ENCODE results near the gene RNF212B. TPM values are rescaled to one million over a fixed set of nuclear protein-coding genes. Genes with fewer than 3 reads are reported as not detected.

Gene RNF212B
- total RNA-seq, 1 experiment from 2014 or later, result not detected

DNA sequence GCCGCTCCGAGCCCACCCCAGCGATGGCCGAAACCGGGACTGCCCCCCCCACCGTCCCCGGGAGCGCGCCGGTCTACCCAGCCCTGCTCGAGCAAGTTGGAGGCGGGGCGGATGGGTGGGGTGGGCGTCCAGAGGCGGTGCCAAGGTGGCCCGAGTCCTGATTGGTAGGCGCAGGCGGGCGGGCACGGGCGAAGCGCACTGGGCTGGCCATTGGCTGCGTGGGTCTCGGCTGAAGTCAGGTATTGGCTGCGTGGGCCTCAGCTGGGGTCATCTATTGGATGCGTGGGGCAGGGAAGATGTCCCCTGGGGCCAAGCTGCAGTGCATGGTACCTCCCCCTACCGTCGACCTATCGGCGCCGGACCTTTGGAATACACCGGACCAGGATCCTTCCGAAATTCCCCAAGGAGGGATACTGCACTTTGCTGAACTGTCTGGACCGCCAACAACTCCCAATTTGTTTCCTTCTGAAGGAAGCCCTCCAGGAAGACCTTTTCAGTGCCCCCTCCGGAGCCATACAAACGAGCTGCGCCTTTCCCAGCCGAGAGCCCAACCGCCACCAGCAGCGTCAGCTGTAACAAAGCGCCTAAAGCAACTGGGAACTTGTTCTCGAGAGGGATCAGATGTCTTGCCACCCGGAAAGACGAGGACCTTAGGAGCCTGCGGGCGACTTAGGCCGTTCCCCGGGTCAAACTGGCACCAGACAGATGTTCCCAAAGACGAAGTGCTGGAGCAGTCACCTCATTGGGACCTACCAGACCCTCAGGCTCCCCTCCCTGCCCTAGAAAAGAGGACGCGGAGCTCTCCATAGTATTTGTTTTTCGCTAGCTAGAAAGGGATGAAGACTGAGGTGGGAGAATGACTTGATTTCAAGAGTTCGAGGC is 48.5 kb downstream of the RNF212B start, which contains the start of gene HOMEZ:
Gene HOMEZ (minus strand): TSS at position 113 of the 882 bp plus-strand sequence. CDS start 180 bp downstream, outside the sequence.
- H3K4me3 ChIP-seq (ENCODE audit: low read depth, low read length), result peak within 1 kb of the TSS; percentile 75
- H3K9me3 ChIP-seq, result no peaks in the 10 kb centered on the region
- Mint-ChIP-seq H3K27me3 (ENCODE audit: insufficient read depth, unreplicated experiment) (no peaks in the 10 kb centered on the region), H3K27ac (ENCODE audit: unreplicated experiment) (peak within 1 kb of the TSS; percentile 95), H3K9me3 (ENCODE audit: unreplicated experiment) (no peaks in the 10 kb centered on the region), H3K36me3 (ENCODE audit: insufficient read depth, unreplicated experiment) (peaks cover 18% of the 10 kb centered on the region), H3K4me1 (ENCODE audit: low read depth, unreplicated experiment) (peaks cover 6% of the 10 kb centered on the region), H3K4me3 (ENCODE audit: unreplicated experiment) (peak within 1 kb of the TSS; percentile 90)
- H3K4me1 ChIP-seq, result 0 out of 2 replicates have a peak, but pooled peaks cover 4% of the 10 kb centered on the region
- DNase-seq, result peak; percentile 99
- TF ChIP-seq CTCF (IDR thresholded peaks at IDR 0.05; ENCODE audit: insufficient read depth in 1 of 2, low read depth in 1 of 2, low read length in 1 of 2, severe bottlenecking in 1 of 2, unreplicated experiment in 1 of 2), result peak in 1 of 2 experiments; percentile 18
- POLR2A ChIA-PET, result interaction anchor here (1.1 to 2.3 kb wide), 3 partner anchors 15 to 35 kb away, joined by 6 to 31 read pairs (median 12); partner anchors contain the start of genes BCL2L2 and PABPN1
- H3K36me3 ChIP-seq (ENCODE audit: control insufficient read depth, insufficient read depth, low read length), result no peaks in the 10 kb centered on the region
- intact Hi-C loops (cut with micrococcal nuclease; ENCODE audit: unreplicated experiment), result loop anchor here (1.0 to 2.0 kb wide), 6 partner anchors 9 to 49 kb away; partner anchors contain the start of genes BCL2L2, PABPN1 and RNF212B
- H3K27me3 ChIP-seq (replicated peaks; ENCODE audit: control insufficient read depth, insufficient read depth, low read length), result no peaks in the 10 kb centered on the region
- CTCF ChIA-PET, result interaction anchor here (0.6 to 2.9 kb wide), 11 partner anchors 15 to 255 kb away, joined by 3 to 19 read pairs (median 4); partner anchors contain the start of genes BCL2L2 and PABPN1
- BruUV-seq (replicated peaks), result TSS peak; percentile 90

GRCh38 chr14:23286902-23287479 is 49.3 kb downstream of the RNF212B start:
- Mint-ChIP-seq H3K4me3 (ENCODE audit: unreplicated experiment) (peak overlapping the region; percentile 90), H3K4me1 (ENCODE audit: low read depth, unreplicated experiment) (peaks cover 6% of the 10 kb centered on the region), H3K36me3 (ENCODE audit: insufficient read depth, unreplicated experiment) (peaks cover 18% of the 10 kb centered on the region), H3K27ac (ENCODE audit: unreplicated experiment) (peak overlapping the region; percentile 95), H3K27me3 (ENCODE audit: insufficient read depth, unreplicated experiment) (no peaks in the 10 kb centered on the region), H3K9me3 (ENCODE audit: unreplicated experiment) (no peaks in the 10 kb centered on the region)
- no peak for DNase-seq
- no TSS peak for BruUV-seq (replicated peaks)
- POLR2A ChIA-PET, result interaction anchor here (1.1 to 2.3 kb wide), 3 partner anchors 14 to 34 kb away, joined by 6 to 31 read pairs (median 12); partner anchors contain the start of genes BCL2L2 and PABPN1
- Histone ChIP-seq H3K36me3 (ENCODE audit: control insufficient read depth, insufficient read depth, low read length) (no peaks in the 10 kb centered on the region), H3K4me3 (ENCODE audit: low read depth, low read length) (peak overlapping the region; percentile 41), H3K27me3 (replicated peaks; ENCODE audit: control insufficient read depth, insufficient read depth, low read length) (no peaks in the 10 kb centered on the region), H3K9me3 (no peaks in the 10 kb centered on the region), H3K4me1 (0 out of 2 replicates have a peak, but pooled peaks cover 4% of the 10 kb centered on the region)
- intact Hi-C loops (cut with micrococcal nuclease; ENCODE audit: unreplicated experiment), result loop anchor here (1.0 to 2.0 kb wide), 6 partner anchors 8 to 50 kb away; partner anchors contain the start of genes BCL2L2, PABPN1 and RNF212B
- CTCF ChIA-PET, result interaction anchor here (1.0 to 2.9 kb wide), 6 partner anchors 14 to 229 kb away, joined by 3 to 19 read pairs (median 4); partner anchors contain the start of genes BCL2L2 and PABPN1
- TF ChIP-seq CTCF (IDR thresholded peaks at IDR 0.05; ENCODE audit: insufficient read depth in 1 of 2, low read depth in 1 of 2, low read length in 1 of 2, severe bottlenecking in 1 of 2, unreplicated experiment in 1 of 2), result no peak

Measured in Caco-2 (cell line).